ENCODE results near the gene VSIG8. TPM values are rescaled to one million over a fixed set of nuclear protein-coding genes. Genes with fewer than 3 reads are reported as not detected.

The VSIG8 gene
- total RNA-seq, 1 experiment from 2014 or later: not detected

DNA sequence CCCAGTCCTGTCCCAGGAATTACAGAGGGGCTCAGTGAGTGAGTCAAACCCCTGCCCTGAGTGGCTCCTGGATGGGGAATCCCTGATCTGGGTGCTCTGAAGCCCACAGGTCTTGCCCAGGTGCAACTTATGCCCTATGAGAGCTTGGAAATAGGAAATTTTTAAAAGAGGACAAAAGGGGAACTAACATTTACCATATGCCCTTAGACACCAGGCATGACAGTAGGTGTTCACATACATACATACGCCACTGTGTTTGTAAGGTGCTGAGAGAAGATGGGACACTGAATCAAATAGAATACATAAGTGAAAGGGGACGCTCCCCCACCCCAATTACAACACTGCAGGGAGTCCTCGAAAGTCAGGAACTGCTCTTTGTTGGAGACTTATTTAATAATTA is 36.1 kb upstream of the VSIG8 start (continued):
- TF ChIP-seq, protein P1, sequence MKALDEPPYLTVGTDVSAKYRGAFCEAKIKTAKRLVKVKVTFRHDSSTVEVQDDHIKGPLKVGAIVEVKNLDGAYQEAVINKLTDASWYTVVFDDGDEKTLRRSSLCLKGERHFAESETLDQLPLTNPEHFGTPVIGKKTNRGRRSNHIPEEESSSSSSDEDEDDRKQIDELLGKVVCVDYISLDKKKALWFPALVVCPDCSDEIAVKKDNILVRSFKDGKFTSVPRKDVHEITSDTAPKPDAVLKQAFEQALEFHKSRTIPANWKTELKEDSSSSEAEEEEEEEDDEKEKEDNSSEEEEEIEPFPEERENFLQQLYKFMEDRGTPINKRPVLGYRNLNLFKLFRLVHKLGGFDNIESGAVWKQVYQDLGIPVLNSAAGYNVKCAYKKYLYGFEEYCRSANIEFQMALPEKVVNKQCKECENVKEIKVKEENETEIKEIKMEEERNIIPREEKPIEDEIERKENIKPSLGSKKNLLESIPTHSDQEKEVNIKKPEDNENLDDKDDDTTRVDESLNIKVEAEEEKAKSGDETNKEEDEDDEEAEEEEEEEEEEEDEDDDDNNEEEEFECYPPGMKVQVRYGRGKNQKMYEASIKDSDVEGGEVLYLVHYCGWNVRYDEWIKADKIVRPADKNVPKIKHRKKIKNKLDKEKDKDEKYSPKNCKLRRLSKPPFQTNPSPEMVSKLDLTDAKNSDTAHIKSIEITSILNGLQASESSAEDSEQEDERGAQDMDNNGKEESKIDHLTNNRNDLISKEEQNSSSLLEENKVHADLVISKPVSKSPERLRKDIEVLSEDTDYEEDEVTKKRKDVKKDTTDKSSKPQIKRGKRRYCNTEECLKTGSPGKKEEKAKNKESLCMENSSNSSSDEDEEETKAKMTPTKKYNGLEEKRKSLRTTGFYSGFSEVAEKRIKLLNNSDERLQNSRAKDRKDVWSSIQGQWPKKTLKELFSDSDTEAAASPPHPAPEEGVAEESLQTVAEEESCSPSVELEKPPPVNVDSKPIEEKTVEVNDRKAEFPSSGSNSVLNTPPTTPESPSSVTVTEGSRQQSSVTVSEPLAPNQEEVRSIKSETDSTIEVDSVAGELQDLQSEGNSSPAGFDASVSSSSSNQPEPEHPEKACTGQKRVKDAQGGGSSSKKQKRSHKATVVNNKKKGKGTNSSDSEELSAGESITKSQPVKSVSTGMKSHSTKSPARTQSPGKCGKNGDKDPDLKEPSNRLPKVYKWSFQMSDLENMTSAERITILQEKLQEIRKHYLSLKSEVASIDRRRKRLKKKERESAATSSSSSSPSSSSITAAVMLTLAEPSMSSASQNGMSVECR (CRISPR knock-in tag; IDR thresholded peaks at IDR 0.05; ENCODE audit: borderline replicate concordance): no peak
- TF ChIP-seq ESRRA (CRISPR knock-in tag; IDR thresholded peaks at IDR 0.05; ENCODE audit: borderline replicate concordance): no peak
- no peak for TF ChIP-seq FOXP4 (CRISPR knock-in tag; IDR thresholded peaks at IDR 0.05)
- TF ChIP-seq, protein P2, sequence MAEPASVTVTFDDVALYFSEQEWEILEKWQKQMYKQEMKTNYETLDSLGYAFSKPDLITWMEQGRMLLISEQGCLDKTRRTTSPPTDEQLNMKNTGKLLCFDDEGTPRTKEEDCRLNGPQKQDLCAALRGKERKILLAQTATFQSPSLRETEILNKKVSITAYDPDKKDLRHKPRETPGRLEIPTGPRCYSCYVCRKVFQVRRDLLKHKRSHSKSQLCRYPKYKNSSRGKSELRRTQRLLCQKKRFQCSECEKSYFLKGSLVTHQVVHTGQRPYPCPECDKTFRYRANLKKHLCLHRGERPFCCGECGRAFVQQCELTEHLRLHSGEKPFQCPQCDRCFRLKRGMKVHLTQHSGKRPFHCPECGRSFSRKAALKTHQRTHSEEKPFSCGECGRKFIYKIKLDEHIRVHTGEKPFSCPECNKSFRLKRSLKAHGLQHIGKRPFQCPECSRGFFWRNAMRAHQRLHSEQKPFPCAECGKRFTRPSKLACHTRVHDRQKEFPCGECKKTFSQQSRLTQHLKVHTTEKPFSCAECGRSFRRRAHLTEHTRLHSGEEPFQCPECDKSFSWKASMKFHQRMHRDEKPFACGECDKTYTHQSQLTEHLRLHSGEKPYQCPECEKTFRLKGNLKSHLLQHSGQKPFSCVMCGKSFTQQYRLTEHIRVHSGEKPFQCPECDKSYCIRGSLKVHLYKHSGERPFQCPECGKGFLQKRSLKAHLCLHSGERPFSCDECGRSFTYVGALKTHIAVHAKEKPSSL (CRISPR knock-in tag; conservative IDR thresholded peaks at IDR 0.05): no peak
- TF ChIP-seq, protein P3, sequence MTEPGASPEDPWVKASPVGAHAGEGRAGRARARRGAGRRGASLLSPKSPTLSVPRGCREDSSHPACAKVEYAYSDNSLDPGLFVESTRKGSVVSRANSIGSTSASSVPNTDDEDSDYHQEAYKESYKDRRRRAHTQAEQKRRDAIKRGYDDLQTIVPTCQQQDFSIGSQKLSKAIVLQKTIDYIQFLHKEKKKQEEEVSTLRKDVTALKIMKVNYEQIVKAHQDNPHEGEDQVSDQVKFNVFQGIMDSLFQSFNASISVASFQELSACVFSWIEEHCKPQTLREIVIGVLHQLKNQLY (CRISPR knock-in tag; IDR thresholded peaks at IDR 0.05): no peak

- DNase-seq (ENCODE audit: low spot score): no peak
- Mint-ChIP-seq H3K4me1 (peaks cover 19% of the 10 kb centered on the region), H3K36me3 (no peaks in the 10 kb centered on the region), H3K27ac (no peak overlapping the region), H3K4me3 (no peak overlapping the region), H3K27me3 (ENCODE audit: low read depth) (peaks cover 27% of the 10 kb centered on the region), H3K9me3 (no peaks in the 10 kb centered on the region)
- ChIA-PET CTCF (no interaction called here), POLR2A (no interaction called here)
- TF ChIP-seq ZNF232 (CRISPR knock-in tag; IDR thresholded peaks at IDR 0.05) (no peak), CBFB (CRISPR knock-in tag; IDR thresholded peaks at IDR 0.05; ENCODE audit: low read depth) (no peak), IRF2 (CRISPR knock-in tag; IDR thresholded peaks at IDR 0.05; ENCODE audit: borderline replicate concordance, low read depth) (no peak), NFYB (CRISPR knock-in tag; conservative IDR thresholded peaks at IDR 0.05; ENCODE audit: low read depth) (no peak), USF2 (CRISPR knock-in tag; IDR thresholded peaks at IDR 0.05) (no peak)
- TF ChIP-seq, protein P4, sequence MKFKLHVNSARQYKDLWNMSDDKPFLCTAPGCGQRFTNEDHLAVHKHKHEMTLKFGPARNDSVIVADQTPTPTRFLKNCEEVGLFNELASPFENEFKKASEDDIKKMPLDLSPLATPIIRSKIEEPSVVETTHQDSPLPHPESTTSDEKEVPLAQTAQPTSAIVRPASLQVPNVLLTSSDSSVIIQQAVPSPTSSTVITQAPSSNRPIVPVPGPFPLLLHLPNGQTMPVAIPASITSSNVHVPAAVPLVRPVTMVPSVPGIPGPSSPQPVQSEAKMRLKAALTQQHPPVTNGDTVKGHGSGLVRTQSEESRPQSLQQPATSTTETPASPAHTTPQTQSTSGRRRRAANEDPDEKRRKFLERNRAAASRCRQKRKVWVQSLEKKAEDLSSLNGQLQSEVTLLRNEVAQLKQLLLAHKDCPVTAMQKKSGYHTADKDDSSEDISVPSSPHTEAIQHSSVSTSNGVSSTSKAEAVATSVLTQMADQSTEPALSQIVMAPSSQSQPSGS (CRISPR knock-in tag; IDR thresholded peaks at IDR 0.05; ENCODE audit: borderline replicate concordance, low read depth): no peak
- TF ChIP-seq, protein P5, sequence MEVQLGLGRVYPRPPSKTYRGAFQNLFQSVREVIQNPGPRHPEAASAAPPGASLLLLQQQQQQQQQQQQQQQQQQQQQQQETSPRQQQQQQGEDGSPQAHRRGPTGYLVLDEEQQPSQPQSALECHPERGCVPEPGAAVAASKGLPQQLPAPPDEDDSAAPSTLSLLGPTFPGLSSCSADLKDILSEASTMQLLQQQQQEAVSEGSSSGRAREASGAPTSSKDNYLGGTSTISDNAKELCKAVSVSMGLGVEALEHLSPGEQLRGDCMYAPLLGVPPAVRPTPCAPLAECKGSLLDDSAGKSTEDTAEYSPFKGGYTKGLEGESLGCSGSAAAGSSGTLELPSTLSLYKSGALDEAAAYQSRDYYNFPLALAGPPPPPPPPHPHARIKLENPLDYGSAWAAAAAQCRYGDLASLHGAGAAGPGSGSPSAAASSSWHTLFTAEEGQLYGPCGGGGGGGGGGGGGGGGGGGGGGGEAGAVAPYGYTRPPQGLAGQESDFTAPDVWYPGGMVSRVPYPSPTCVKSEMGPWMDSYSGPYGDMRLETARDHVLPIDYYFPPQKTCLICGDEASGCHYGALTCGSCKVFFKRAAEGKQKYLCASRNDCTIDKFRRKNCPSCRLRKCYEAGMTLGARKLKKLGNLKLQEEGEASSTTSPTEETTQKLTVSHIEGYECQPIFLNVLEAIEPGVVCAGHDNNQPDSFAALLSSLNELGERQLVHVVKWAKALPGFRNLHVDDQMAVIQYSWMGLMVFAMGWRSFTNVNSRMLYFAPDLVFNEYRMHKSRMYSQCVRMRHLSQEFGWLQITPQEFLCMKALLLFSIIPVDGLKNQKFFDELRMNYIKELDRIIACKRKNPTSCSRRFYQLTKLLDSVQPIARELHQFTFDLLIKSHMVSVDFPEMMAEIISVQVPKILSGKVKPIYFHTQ (CRISPR knock-in tag; IDR thresholded peaks at IDR 0.05): no peak
- ATAC-seq: no peak
These were observed 35.5 kb upstream of the VSIG8 start for GRCh38 chr1:159897962-159898361.
